ACC112 (cell line): ENCODE results near the gene ICAM4.

Experiments used
- H2AFZ ChIP-seq: fragments of 200-600 bp; sonication (generic); one replicate; pipeline ENCODE4 v1.6.0; 2017; ENCODE audit warnings: antibody characterized with exemption, low read length; ENCODE audit not compliant: unreplicated experiment
- H3K27ac ChIP-seq: fragments of 200-600 bp; sonication (generic); 2 replicates; pipeline ENCODE4 v1.5.1; 2014; ENCODE audit warnings: low read depth, mild to moderate bottlenecking, antibody characterized with exemption, low read length, moderate library complexity
- H3K27me3 ChIP-seq: fragments of 200-600 bp; sonication (generic); 2 replicates; pipeline ENCODE4 v1.6.1; 2014; ENCODE audit warnings: mild to moderate bottlenecking, antibody characterized with exemption, low read length, moderate library complexity, mixed read lengths; ENCODE audit not compliant: insufficient read depth
- H3K36me3 ChIP-seq: fragments of 200-600 bp; sonication (generic); 2 replicates; pipeline ENCODE4 v1.6.1; 2016; ENCODE audit warnings: mild to moderate bottlenecking, antibody characterized with exemption, low read length, moderate library complexity, mixed read lengths; ENCODE audit not compliant: insufficient read depth
- H3K4me1 ChIP-seq: fragments of 200-600 bp; sonication (generic); one replicate; pipeline ENCODE4 v1.6.1; 2016; ENCODE audit warnings: low read length, mixed read lengths; ENCODE audit not compliant: insufficient read depth, unreplicated experiment, control insufficient read depth
- H3K4me3 ChIP-seq: fragments of 200-600 bp; sonication (generic); 2 replicates; pipeline ENCODE4 v1.5.1; 2014; ENCODE audit warnings: mild to moderate bottlenecking, low read depth, low read length
- H3K79me2 ChIP-seq: fragments of 200-600 bp; sonication (generic); one replicate; pipeline ENCODE4 v1.6.0; 2016; ENCODE audit warnings: low read length; ENCODE audit not compliant: control insufficient read depth, unreplicated experiment, insufficient read depth

Gene ICAM4

GRCh38 chr19:10283301-10284064, 3.3 kb upstream of the ICAM4 start:
- Histone ChIP-seq H3K4me1 (no peaks in the 10 kb centered on the region), H3K27ac (no peak overlapping the region), H3K36me3 (peaks cover 2% of the 10 kb centered on the region; the same call in 1 of the 2 replicates)

GRCh38 chr19:10284065-10284959, 2.4 kb upstream of the ICAM4 start:
- Histone ChIP-seq H2AFZ (no peak overlapping the region), H3K27ac (no peak overlapping the region), H3K27me3 (no peaks in the 10 kb centered on the region), H3K36me3 (peaks cover 2% of the 10 kb centered on the region; the same call in 1 of the 2 replicates), H3K4me1 (no peaks in the 10 kb centered on the region), H3K4me3 (no peak overlapping the region), H3K79me2 (no peaks in the 10 kb centered on the region)

More at GRCh38 chr19:10283301-10284064, 3.3 kb upstream of the ICAM4 start:
- Histone ChIP-seq H2AFZ (no peak overlapping the region), H3K4me3 (no peak overlapping the region), H3K79me2 (no peaks in the 10 kb centered on the region), H3K27me3 (no peaks in the 10 kb centered on the region)

GRCh38 chr19:10284960-10285278, 1.8 kb upstream of the ICAM4 start:
- no peaks in the 10 kb centered on the region for H3K27me3 ChIP-seq
- no peak overlapping the region for H2AFZ ChIP-seq
- H3K4me1 ChIP-seq, result no peaks in the 10 kb centered on the region
- no peaks in the 10 kb centered on the region for H3K79me2 ChIP-seq
- H3K4me3 ChIP-seq, result no peak overlapping the region
- H3K36me3 ChIP-seq, result no peaks in the 10 kb centered on the region; the same call in 1 of the 2 replicates
- no peak overlapping the region for H3K27ac ChIP-seq

- Histone ChIP-seq H3K27ac (no peak overlapping the region), H2AFZ (no peak overlapping the region), H3K4me3 (no peak overlapping the region), H3K79me2 (no peaks in the 10 kb centered on the region), H3K4me1 (no peaks in the 10 kb centered on the region), H3K27me3 (no peaks in the 10 kb centered on the region), H3K36me3 (no peaks in the 10 kb centered on the region; the same call in 1 of the 2 replicates)
Measured at GRCh38 chr19:10285393-10285792, 1.4 kb upstream of the ICAM4 start.

GRCh38 chr19:10288662-10289166, 2.0 kb downstream of the ICAM4 start:
- H3K4me1 ChIP-seq, result no peaks in the 10 kb centered on the region
- peak overlapping the region; percentile 85 for H3K4me3 ChIP-seq
- no peak overlapping the region for H2AFZ ChIP-seq
- H3K79me2 ChIP-seq, result no peaks in the 10 kb centered on the region
- H3K27ac ChIP-seq, result peak overlapping the region; percentile 45; the same call in 1 of the 2 replicates
- H3K36me3 ChIP-seq, result peaks cover 3% of the 10 kb centered on the region; the same call in 1 of the 2 replicates
- H3K27me3 ChIP-seq, result 0 out of 2 replicates have a peak, but pooled peaks cover 3% of the 10 kb centered on the region

- Histone ChIP-seq H3K36me3 (peaks cover 3% of the 10 kb centered on the region; the same call in 1 of the 2 replicates), H3K4me1 (no peaks in the 10 kb centered on the region), H3K79me2 (no peaks in the 10 kb centered on the region), H3K27me3 (0 out of 2 replicates have a peak, but pooled peaks cover 3% of the 10 kb centered on the region), H2AFZ (no peak overlapping the region), H3K27ac (peak overlapping the region; percentile 45; the same call in 1 of the 2 replicates), H3K4me3 (peak overlapping the region; percentile 85)
Measured at GRCh38 chr19:10289167-10289835, 2.5 kb downstream of the ICAM4 start.

- 0 out of 2 replicates have a peak, but pooled peaks cover 3% of the 10 kb centered on the region for H3K27me3 ChIP-seq
Measured at GRCh38 chr19:10289836-10290356, 3.1 kb downstream of the ICAM4 start, which contains the start of gene ICAM5. Gene ICAM5 (plus strand): TSS chr19:10289952. CDS start chr19:10290044, 92 bp downstream.

GRCh38 chr19:10290357-10290875, 3.7 kb downstream of the ICAM4 start:
- H3K27ac ChIP-seq, result peak overlapping the region; percentile 13; the same call in 1 of the 2 replicates
- H3K36me3 ChIP-seq, result peaks cover 3% of the 10 kb centered on the region; the same call in 1 of the 2 replicates
- 0 out of 2 replicates have a peak, but pooled peaks cover 3% of the 10 kb centered on the region for H3K27me3 ChIP-seq
- no peaks in the 10 kb centered on the region for H3K4me1 ChIP-seq
- H3K4me3 ChIP-seq, result peak overlapping the region; percentile 85
- H2AFZ ChIP-seq, result peak overlapping the region; percentile 58
- no peaks in the 10 kb centered on the region for H3K79me2 ChIP-seq

More at GRCh38 chr19:10289836-10290356, 3.1 kb downstream of the ICAM4 start, which contains the start of gene ICAM5:
- peak within 1 kb of the TSS; percentile 85 for H3K4me3 ChIP-seq
- no peaks in the 10 kb centered on the region for H3K4me1 ChIP-seq
- peak within 1 kb of the TSS; percentile 58 for H2AFZ ChIP-seq
- H3K27ac ChIP-seq, result peak within 1 kb of the TSS; percentile 45; the same call in 1 of the 2 replicates
- peaks cover 3% of the 10 kb centered on the region; the same call in 1 of the 2 replicates for H3K36me3 ChIP-seq
- H3K79me2 ChIP-seq, result no peaks in the 10 kb centered on the region

- 0 out of 2 replicates have a peak, but pooled peaks cover 3% of the 10 kb centered on the region for H3K27me3 ChIP-seq
- peak overlapping the region; percentile 45 for H2AFZ ChIP-seq
- H3K27ac ChIP-seq, result no peak overlapping the region
- peak overlapping the region; percentile 85 for H3K4me3 ChIP-seq
- H3K79me2 ChIP-seq, result no peaks in the 10 kb centered on the region
- H3K36me3 ChIP-seq, result 0 out of 2 replicates have a peak, but pooled peaks cover 3% of the 10 kb centered on the region
- H3K4me1 ChIP-seq, result no peaks in the 10 kb centered on the region
Measured at GRCh38 chr19:10290876-10291553, 4.3 kb downstream of the ICAM4 start.
